ENCODE data around the gene DEPDC7.
"Not testable (repeated sequence)": the region's sequence is repeated elsewhere in the genome, so short reads cannot be mapped to it uniquely, and the experiment has no call there.

Gene DEPDC7

DNA sequence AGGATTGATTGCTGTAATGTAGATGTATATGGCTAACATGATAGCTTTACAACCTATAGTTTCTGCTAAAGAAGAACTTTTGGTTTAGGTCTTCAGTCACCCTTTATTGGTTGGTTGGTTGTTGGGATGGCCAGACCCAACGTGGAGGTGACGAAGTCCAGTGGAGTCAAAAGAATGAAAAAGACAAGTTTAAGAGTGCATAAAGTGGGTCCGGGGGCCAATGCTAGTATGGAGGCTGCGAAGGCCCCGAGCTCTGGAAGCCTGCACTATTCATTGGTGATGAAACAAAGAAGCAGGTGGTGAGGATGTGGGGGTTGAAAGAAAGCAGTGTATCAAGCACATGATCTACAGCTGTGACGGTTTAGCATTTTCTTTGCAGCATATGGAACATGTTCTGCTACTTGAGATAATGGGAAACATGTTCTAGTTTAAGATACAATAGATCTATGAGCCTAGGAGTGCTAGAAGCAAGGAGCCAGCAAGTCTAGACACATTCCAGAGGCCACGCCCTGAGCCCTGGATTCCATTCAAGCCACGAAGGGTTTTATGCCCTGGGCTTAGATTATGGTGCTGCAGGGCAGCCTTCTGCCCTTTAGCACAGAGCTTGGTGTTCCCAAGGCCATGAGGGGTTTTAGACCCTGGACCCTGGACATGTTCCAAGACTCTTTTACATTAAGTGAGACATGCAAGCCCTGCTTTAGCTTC is 30.0 kb downstream of the DEPDC7 start:
- TF ChIP-seq, protein P1, sequence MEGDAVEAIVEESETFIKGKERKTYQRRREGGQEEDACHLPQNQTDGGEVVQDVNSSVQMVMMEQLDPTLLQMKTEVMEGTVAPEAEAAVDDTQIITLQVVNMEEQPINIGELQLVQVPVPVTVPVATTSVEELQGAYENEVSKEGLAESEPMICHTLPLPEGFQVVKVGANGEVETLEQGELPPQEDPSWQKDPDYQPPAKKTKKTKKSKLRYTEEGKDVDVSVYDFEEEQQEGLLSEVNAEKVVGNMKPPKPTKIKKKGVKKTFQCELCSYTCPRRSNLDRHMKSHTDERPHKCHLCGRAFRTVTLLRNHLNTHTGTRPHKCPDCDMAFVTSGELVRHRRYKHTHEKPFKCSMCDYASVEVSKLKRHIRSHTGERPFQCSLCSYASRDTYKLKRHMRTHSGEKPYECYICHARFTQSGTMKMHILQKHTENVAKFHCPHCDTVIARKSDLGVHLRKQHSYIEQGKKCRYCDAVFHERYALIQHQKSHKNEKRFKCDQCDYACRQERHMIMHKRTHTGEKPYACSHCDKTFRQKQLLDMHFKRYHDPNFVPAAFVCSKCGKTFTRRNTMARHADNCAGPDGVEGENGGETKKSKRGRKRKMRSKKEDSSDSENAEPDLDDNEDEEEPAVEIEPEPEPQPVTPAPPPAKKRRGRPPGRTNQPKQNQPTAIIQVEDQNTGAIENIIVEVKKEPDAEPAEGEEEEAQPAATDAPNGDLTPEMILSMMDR (IDR thresholded peaks at IDR 0.05; ENCODE audit: low read depth, low read length) = no peak
- H3K4me3 ChIP-seq (ENCODE audit: low read depth, low read length) = no peak overlapping the region

DNA sequence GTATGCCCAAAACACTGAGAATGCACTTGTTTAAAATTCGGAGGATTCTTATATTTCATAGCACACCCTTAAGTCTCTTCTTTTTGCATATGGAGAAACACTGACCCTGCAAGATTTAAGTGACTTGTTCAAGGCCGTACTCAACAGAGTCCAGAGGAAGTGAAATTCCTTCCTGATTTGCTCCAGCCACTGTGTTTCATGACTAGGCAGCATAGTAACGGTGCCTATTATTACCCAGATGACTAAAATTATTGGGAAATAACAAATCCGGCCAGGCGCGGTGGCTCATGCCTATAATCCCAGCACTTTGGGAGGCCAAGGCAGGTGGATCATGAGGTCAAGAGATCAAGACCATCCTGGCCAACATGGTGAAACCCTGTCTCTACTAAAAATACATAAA is 33.0 kb downstream of the DEPDC7 start:
- H3K4me3 ChIP-seq (ENCODE audit: low read depth, low read length) = not testable (repeated sequence)

DNA sequence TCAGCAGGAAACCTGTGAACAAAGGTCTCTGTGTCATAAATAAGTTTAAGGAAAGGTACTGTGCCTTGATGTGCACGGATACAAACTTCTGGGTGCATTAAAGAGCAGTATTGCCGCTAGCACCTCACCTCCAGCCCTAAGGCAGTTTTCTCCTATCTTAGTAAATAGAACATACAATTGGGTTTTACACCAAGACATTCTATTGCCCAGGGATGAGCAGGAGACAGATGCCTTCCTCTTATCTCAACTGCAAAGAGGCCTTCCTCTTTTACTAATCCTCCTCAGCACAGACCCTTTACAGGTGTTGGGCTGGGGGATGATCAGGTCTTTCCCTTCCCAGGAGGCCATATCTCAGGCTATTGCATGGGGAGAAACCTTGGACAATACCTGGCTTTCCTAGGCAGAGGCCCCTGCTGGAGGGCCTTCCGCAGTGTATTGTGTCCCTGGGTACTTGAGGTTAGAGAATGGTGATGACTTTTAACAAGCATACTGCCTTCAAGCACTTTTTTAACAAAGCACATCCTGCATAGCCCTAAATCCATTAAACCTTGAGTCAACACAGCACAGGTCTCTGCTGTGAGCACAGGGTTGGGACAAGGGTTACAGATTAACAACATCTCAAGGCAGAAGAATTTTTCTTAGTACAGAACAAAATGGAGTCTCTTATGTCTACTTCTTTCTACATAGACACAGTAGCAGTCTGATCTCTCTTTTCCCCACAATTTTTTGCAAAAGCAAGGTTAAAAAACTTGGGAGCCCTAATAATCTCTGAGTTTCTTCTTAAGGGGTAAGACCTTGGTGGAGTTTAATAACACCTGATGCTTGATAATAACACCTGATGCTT is 34.1 kb downstream of the DEPDC7 start:
- not testable (repeated sequence) for H3K4me3 ChIP-seq (ENCODE audit: low read depth, low read length)

DNA sequence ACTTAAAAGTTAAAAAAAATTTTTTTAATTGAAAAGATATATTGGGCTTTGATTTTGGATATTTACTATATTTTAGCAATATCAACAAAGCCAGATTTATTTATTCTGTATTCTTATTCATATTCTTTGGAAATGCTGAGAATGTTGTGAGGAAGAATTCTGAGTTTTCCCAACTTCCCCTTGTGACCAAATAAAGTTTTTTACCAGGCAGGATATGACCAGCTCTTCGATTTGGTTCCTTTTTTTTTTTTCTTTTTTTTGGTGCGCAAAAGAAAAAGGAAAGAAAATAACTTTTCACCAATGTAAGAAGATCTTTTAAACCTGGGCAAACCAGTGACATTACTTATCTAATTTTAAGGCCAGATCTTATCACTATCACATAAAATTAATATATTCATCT is 36.6 kb downstream of the DEPDC7 start:
- TF ChIP-seq, protein P1 (IDR thresholded peaks at IDR 0.05; ENCODE audit: low read depth, low read length) = no peak
- H3K4me3 ChIP-seq (ENCODE audit: low read depth, low read length) = no peak overlapping the region

DNA sequence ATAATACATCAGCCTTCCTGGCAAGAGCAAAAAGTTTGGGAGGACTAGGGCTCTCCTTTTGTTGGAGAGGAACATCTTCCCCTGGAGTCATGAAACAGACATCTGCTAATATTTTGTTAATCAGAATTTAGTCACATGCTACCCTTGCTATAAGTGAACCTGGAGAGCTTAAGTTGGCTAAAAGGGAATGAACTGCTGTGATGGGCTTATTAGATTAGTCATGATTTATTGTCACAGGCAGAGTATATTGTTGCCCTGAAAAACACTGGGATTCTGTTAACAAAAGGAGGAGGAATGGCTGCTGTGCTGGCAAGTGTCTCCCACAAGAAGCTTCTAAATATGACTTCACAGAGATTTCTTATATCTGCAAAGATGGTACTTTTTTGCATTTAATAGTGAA is 39.7 kb downstream of the DEPDC7 start:
- no peak overlapping the region for H3K4me3 ChIP-seq (ENCODE audit: low read depth, low read length)
- TF ChIP-seq, protein P1 (IDR thresholded peaks at IDR 0.05; ENCODE audit: low read depth, low read length) = no peak

DNA sequence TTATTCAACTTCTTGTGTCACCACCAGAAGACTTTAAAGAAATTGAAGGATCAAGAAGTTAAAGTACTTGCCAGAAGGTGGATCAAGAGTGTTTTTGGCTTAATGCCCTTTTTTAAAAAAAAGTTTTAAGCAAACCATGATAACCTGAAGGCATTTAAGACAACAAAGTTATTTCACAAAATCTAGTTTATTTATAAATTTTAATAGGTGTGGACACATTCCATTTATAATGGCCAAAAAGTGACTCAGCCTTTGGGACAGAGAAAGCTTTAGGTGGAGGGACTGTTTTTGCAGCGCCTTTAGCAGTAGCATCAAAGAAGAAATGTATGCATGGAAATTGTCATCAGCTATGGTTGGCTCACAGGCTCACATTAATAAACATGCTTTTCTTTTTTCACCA is 41.6 kb downstream of the DEPDC7 start:
- TF ChIP-seq, protein P1 (IDR thresholded peaks at IDR 0.05; ENCODE audit: low read depth, low read length) = no peak
- H3K4me3 ChIP-seq (ENCODE audit: low read depth, low read length) = no peak overlapping the region

DNA sequence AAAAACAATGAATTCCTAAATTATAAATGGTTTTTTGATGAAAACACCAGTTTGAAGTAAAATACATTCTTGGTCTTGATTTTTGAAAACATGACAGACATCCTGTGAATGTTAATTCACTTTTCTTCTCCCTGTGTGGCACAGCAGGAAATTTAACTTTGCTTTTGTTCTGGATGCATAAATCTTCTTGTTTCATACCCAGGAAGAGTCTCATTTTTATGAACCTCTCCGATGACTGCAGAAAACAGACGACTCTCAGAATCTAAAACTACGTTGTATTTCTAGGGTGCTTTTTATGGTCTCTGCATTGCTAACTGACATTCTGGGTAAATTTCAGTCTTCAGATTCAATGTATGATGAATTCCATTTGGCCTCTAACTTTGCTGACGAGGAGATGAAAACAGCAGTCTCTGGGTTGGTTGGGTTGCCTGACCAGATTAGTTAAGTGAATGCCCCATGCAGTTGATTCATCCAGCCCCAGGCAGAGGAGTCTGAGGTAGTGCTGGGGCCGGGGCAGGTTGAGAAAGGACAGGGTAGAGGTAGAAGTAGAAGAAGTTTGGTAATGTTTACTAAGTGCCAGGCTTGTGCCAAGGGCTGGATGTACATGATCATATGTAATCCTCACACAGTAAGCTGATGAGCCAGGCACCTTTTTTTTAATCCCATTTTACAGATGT is 43.8 kb downstream of the DEPDC7 start:
- no peak overlapping the region for H3K4me3 ChIP-seq (ENCODE audit: low read depth, low read length)
- TF ChIP-seq, protein P1 (IDR thresholded peaks at IDR 0.05; ENCODE audit: low read depth, low read length) = no peak

DNA sequence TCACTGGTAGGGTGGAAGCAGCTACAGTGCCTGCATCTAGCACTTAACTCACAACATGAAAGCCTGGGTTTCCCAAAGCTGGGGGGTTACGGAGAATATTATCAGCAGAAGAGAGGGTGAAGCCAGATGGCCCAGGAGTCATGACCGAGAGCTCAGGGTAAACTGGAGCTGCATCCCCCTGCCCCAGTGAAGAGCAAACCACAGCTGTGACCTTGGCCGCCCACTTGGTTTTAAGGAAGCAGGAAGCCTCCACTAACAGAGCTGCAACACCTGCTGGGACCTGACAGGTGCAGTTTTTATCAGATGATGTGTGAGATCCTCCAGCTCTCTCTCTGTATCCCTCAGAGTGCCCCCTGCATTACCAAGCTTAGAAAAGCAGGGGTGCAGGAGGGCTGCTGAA is 44.6 kb downstream of the DEPDC7 start:
- TF ChIP-seq, protein P1 (IDR thresholded peaks at IDR 0.05; ENCODE audit: low read depth, low read length) = no peak
- no peak overlapping the region for H3K4me3 ChIP-seq (ENCODE audit: low read depth, low read length)

Measured in WI38 (cell line).